NCI-H526 treated with DMSO at 0.1 percent for 48 hours (cell line): ENCODE results near the gene DNAJC17.
A peak's percentile ranks its signal among the peaks of the same experiment; 100 is the strongest.

ENCODE experiments used
- DNase-seq: peaks from one replicate; lab custom pipeline; 2025; lab: John Stamatoyannopoulos, UW

Gene DNAJC17

DNA sequence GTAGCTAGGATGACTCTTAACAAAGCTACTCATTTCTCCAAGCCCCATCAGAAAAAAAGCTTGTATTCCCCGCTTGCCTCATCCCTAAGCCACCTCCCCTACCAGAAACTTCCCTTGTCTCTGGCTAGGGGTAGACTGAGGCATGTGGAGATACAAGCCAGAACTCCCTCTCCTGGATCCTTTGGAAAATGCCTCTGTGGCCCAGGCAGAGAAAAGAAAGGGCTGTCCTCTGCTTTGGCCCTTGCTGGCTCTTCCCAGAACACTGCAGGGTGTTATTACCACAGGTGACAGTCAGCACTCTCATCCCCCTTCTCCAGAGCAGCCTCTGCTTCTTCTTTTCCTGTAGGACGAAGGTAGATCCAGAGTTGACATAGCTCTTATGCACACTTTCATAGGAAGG lies 67.4 kb downstream of the DNAJC17 start:
- DNase-seq, result no peak

- DNase-seq, result no peak
Observed at GRCh38 chr15:40739047-40739446, 68.2 kb downstream of the DNAJC17 start.

GRCh38 chr15:40737048-40737447 lies 70.2 kb downstream of the DNAJC17 start:
- DNase-seq, result peak; percentile 79

DNA sequence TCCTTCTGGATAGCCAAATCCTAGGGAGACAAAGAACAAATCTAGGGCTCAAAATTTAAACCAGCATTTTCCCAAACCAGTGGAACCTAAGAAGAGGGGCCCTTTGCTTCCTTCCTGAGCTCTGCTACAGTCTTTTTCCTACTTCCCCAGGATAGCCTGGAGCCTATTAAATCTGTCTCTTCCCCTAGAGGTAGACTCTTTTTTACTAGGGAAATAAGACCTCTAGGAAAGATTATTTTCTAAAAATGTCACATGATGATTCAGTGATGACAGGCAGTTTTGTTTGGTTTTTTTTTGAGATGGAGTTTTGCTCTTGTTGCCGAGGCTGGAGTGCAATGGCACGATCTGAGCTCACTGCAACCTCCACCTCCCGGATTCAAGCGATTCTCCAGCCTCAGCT lies 70.7 kb downstream of the DNAJC17 start:
- DNase-seq, result no peak

GRCh38 chr15:40731034-40731433 lies 76.2 kb downstream of the DNAJC17 start:
- no peak for DNase-seq

- DNase-seq, result no peak
Observed at GRCh38 chr15:40723919-40724318, 83.4 kb downstream of the DNAJC17 start.

- no peak for DNase-seq
Observed at GRCh38 chr15:40722934-40723333, 84.3 kb downstream of the DNAJC17 start.

GRCh38 chr15:40722354-40722753 lies 84.9 kb downstream of the DNAJC17 start:
- DNase-seq, result no peak

DNA sequence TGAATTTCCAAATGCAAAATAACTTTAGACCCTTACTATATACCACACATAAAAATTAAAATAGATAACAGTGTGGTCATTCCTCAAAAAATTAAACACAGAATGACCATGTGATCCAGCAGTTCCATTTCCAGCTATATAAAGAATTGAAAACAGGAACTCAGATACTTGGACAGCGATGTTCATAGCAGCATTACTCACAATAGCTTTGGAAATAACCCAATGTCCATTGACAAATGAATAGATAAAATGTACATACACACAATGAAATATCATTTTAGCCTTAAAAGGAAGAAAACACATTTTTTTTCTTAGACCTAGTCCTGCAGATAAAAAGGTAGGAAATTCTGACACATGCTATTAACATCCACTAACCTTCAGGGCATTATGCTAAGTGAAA lies 85.6 kb downstream of the DNAJC17 start:
- DNase-seq, result no peak

- no peak for DNase-seq
Observed at GRCh38 chr15:40716165-40716564, 91.1 kb downstream of the DNAJC17 start.
